A673 (cell line): ENCODE data around the gene AP3D1. TPM values are rescaled to one million over a fixed set of nuclear protein-coding genes. Genes with fewer than 3 reads are reported as not detected.

Source experiments
- BruUV-seq: library from RNA; stranded (reverse); fragments of 400-500 nt; replicated peaks from 2 replicates; lab custom pipeline; 2021; lab: Mats Ljungman, UMichigan
- CTCF ChIA-PET: fragments of 300-600 bp; sonication (Branson Sonifier 250); formaldehyde crosslinking; loops from one replicate; lab custom pipeline; 2022; ENCODE audit warnings: antibody characterized with exemption; lab: Charles Lee
- POLR2A ChIA-PET: fragments of 300-600 bp; sonication (Branson Sonifier 250); formaldehyde crosslinking; loops from one replicate; lab custom pipeline; 2022; ENCODE audit warnings: antibody characterized with exemption; ENCODE audit not compliant: low non-redundant PET; lab: Charles Lee
- DNase-seq: peaks from one replicate; pipeline ENCODE4 v3.0.0-alpha.2; 2015; ENCODE audit warnings: low spot score
- H3K27ac ChIP-seq: fragments of 200-600 bp; sonication (generic); 2 replicates; pipeline ENCODE4 v1.5.1; 2016; ENCODE audit warnings: mixed run types, low read depth, mild to moderate bottlenecking, mixed read lengths, antibody characterized with exemption, low read length; ENCODE audit not compliant: poor library complexity, severe bottlenecking
- H3K27me3 ChIP-seq: fragments of 200-600 bp; sonication (generic); replicated peaks from 2 replicates; pipeline ENCODE4 v1.6.1; 2017; ENCODE audit warnings: mixed run types, low read depth, mild to moderate bottlenecking, mixed read lengths, antibody characterized with exemption, low read length; ENCODE audit not compliant: insufficient read depth, poor library complexity
- H3K36me3 ChIP-seq: fragments of 200-600 bp; sonication (generic); 2 replicates; pipeline ENCODE4 v1.6.1; 2016; ENCODE audit warnings: mixed run types, mild to moderate bottlenecking, mixed read lengths, antibody characterized with exemption, low read length; ENCODE audit not compliant: insufficient read depth, poor library complexity, severe bottlenecking
- H3K4me1 ChIP-seq: fragments of 200-600 bp; sonication (generic); 2 replicates; pipeline ENCODE4 v1.6.1; 2017; ENCODE audit warnings: mixed run types, mild to moderate bottlenecking, mixed read lengths, antibody characterized with exemption, low read length; ENCODE audit not compliant: insufficient read depth, poor library complexity, severe bottlenecking
- H3K4me3 ChIP-seq: fragments of 200-600 bp; sonication (generic); 2 replicates; pipeline ENCODE4 v1.5.1; 2016; ENCODE audit warnings: low read depth, mixed run types, mild to moderate bottlenecking, mixed read lengths, low read length; ENCODE audit not compliant: poor library complexity, severe bottlenecking
- H3K9me3 ChIP-seq: fragments of 200-600 bp; sonication (generic); 2 replicates; pipeline ENCODE4 v1.6.1; 2016; ENCODE audit warnings: mixed run types, low read depth, mild to moderate bottlenecking, mixed read lengths, antibody characterized with exemption, low read length; ENCODE audit not compliant: poor library complexity, severe bottlenecking
- EZH2 ChIP-seq: fragments of 200-600 bp; sonication (generic); IDR thresholded peaks from 2 replicates; pipeline ENCODE4 v1.6.1; 2017; ENCODE audit warnings: borderline replicate concordance, low read depth, mild to moderate bottlenecking, mixed read lengths, antibody characterized with exemption, low read length; ENCODE audit not compliant: poor library complexity, severe bottlenecking
- intact Hi-C: fragments of 100-400 bp; cut with micrococcal nuclease; formaldehyde crosslinking; loops from one replicate; pipeline ENCODE4 v1.10.0; 2022; ENCODE audit not compliant: unreplicated experiment
- total RNA-seq: library from RNA; stranded (reverse); gene quantifications from 2 replicates; pipeline ENCODE4 v1.2.3, GENCODE V29; 2021
- TF ChIP-seq, protein P1 (sequence below): fragments of 300-800, 200-600 bp; sonication (generic); conservative IDR thresholded peaks from 2 replicates; pipeline ENCODE4 v1.5.1; 2017; ENCODE audit warnings: low read depth, mild to moderate bottlenecking, antibody characterized with exemption, low read length, moderate library complexity, mixed read lengths

Gene AP3D1
- total RNA-seq, 1 experiment from 2014 or later, result 148 TPM

- Histone ChIP-seq H3K27ac (no peak overlapping the region), H3K36me3 (peaks cover 4% of the 10 kb centered on the region), H3K4me1 (peaks cover 17% of the 10 kb centered on the region), H3K9me3 (no peaks in the 10 kb centered on the region), H3K4me3 (no peak overlapping the region), H3K27me3 (no peaks in the 10 kb centered on the region)
- ChIA-PET POLR2A (interaction anchor here (0.7 kb wide), 1 partner anchor 217 kb away, joined by 6 read pairs; no protein-coding TSS in a partner anchor), CTCF (no interaction called here)
- TF ChIP-seq, protein P1, sequence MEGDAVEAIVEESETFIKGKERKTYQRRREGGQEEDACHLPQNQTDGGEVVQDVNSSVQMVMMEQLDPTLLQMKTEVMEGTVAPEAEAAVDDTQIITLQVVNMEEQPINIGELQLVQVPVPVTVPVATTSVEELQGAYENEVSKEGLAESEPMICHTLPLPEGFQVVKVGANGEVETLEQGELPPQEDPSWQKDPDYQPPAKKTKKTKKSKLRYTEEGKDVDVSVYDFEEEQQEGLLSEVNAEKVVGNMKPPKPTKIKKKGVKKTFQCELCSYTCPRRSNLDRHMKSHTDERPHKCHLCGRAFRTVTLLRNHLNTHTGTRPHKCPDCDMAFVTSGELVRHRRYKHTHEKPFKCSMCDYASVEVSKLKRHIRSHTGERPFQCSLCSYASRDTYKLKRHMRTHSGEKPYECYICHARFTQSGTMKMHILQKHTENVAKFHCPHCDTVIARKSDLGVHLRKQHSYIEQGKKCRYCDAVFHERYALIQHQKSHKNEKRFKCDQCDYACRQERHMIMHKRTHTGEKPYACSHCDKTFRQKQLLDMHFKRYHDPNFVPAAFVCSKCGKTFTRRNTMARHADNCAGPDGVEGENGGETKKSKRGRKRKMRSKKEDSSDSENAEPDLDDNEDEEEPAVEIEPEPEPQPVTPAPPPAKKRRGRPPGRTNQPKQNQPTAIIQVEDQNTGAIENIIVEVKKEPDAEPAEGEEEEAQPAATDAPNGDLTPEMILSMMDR, result no peak
- intact Hi-C loops, result no loop called here
- DNase-seq, result no peak
- BruUV-seq, result no TSS peak
Measured at GRCh38 chr19:2148482-2149135, 2.8 kb downstream of the AP3D1 start.

GRCh38 chr19:2145831-2146241, 5.5 kb downstream of the AP3D1 start:
- H3K4me1 ChIP-seq, result peaks cover 17% of the 10 kb centered on the region
- no TSS peak for BruUV-seq
- H3K27me3 ChIP-seq, result no peaks in the 10 kb centered on the region
- TF ChIP-seq EZH2, result no peak
- TF ChIP-seq, protein P1, result no peak
- H3K36me3 ChIP-seq, result peaks cover 4% of the 10 kb centered on the region
- POLR2A ChIA-PET, result no interaction called here
- no peak overlapping the region for H3K4me3 ChIP-seq
- no peak for DNase-seq
- intact Hi-C loops, result no loop called here
- no peaks in the 10 kb centered on the region for H3K9me3 ChIP-seq
- H3K27ac ChIP-seq, result no peak overlapping the region
- CTCF ChIA-PET, result interaction anchor here (0.5 to 0.6 kb wide), 2 partner anchors 10 to 54 kb away, joined by 3 read pairs; no protein-coding TSS in a partner anchor

GRCh38 chr19:2144190-2144589, 7.2 kb downstream of the AP3D1 start:
- intact Hi-C loops, result no loop called here
- Histone ChIP-seq H3K27me3 (no peaks in the 10 kb centered on the region), H3K9me3 (no peaks in the 10 kb centered on the region), H3K36me3 (peaks cover 4% of the 10 kb centered on the region), H3K27ac (no peak overlapping the region), H3K4me1 (peaks cover 8% of the 10 kb centered on the region), H3K4me3 (no peak overlapping the region)
- ChIA-PET POLR2A (no interaction called here), CTCF (no interaction called here)
- no TSS peak for BruUV-seq
- TF ChIP-seq, protein P1, result no peak
- no peak for TF ChIP-seq EZH2
- DNase-seq, result no peak
